Esophagus squamous epithelium (tissue), 4 donors: ENCODE data around the gene TGFBRAP1.

ENCODE experiments used
- POLR2A ChIP-seq, 4 donors: fragments of 450-650 bp; IDR thresholded peaks; one replicate each; pipeline ENCODE4 v1.6.1; 2017; ENCODE audit warnings: antibody characterized with exemption in 4 of 4, mild to moderate bottlenecking in 4 of 4, moderate library complexity in 3 of 4
- TF ChIP-seq, protein P1 (sequence below), 6 experiments: fragments of 450-650 bp in 4 of 6; fragments of 200-600 bp in 2 of 6; sonication (generic) in 2 of 6; IDR thresholded peaks; one replicate each; pipeline ENCODE4 v1.5.1; 2016 to 2019; ENCODE audit warnings: antibody characterized with exemption in 6 of 6, mild to moderate bottlenecking in 4 of 6, moderate library complexity in 4 of 6

DNA sequence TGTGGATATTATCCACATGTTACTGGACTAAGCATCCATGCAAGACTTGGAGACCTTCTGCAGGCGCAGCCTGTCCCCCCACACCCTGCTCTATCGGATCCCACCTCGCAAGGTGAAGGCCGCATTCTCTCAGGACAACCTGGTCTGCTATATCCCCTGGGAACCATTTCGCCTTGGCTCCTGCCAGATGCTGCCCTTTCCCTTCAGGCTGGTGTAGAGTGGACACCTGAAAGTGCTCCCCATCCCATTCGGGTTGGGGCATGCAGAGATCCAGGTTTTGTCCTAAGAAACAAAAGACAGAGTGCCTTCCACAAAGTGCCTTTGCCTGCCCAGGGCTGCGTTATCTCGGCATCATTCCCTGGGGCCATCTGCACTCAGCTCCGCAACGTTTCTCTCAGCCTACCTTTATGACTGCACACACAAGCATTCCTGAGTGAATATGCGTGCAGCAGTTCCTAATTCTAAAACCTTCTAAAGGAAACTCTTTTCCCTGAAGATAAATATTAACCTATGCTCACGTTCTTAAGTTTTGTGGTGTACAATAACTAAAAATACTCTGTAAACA, 48.8 kb upstream of the TGFBRAP1 start:
- TF ChIP-seq POLR2A (IDR thresholded peaks at IDR 0.05) = no peak
- TF ChIP-seq, protein P1, sequence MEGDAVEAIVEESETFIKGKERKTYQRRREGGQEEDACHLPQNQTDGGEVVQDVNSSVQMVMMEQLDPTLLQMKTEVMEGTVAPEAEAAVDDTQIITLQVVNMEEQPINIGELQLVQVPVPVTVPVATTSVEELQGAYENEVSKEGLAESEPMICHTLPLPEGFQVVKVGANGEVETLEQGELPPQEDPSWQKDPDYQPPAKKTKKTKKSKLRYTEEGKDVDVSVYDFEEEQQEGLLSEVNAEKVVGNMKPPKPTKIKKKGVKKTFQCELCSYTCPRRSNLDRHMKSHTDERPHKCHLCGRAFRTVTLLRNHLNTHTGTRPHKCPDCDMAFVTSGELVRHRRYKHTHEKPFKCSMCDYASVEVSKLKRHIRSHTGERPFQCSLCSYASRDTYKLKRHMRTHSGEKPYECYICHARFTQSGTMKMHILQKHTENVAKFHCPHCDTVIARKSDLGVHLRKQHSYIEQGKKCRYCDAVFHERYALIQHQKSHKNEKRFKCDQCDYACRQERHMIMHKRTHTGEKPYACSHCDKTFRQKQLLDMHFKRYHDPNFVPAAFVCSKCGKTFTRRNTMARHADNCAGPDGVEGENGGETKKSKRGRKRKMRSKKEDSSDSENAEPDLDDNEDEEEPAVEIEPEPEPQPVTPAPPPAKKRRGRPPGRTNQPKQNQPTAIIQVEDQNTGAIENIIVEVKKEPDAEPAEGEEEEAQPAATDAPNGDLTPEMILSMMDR (IDR thresholded peaks at IDR 0.05) = no peak
